K562 (cell line): ENCODE measurements around the gene TRIP10. TPM values are rescaled to one million over a fixed set of nuclear protein-coding genes. Genes with fewer than 3 reads are reported as not detected.

Experiments
- C11orf30 ChIP-seq: fragments of 450-650 bp; IDR thresholded peaks from 2 replicates; pipeline ENCODE4 v1.6.1; 2016; ENCODE audit warnings: low read depth, mild to moderate bottlenecking
- CBX5 ChIP-seq: IDR thresholded peaks from 2 replicates; pipeline ENCODE4 v1.6.1; 2014; ENCODE audit warnings: low read depth, borderline replicate concordance
- CHCHD3 ChIP-seq: fragments of 250-450 bp; sonication (Bioruptor Pico); IDR thresholded peaks from 2 replicates; pipeline ENCODE4 v2.1.2; 2022; ENCODE audit warnings: mild to moderate bottlenecking
- CREB1 ChIP-seq, 2 experiments: sonication (generic) in 1 of 2; formaldehyde crosslinking in 1 of 2; IDR thresholded peaks; 2 replicates each; pipeline versions ENCODE4 v1.6.1 to v1.8.0; 2012 to 2022; ENCODE audit warnings: inconsistent platforms in 1 of 2, mild to moderate bottlenecking in 1 of 2, missing genetic modification reagents in 1 of 2, moderate library complexity in 1 of 2
- CXXC5 ChIP-seq: fragments of 250-450 bp; sonication (Bioruptor Pico); IDR thresholded peaks from 2 replicates; pipeline ENCODE4 v1.8.0; 2022; ENCODE audit warnings: inconsistent platforms, mild to moderate bottlenecking, moderate library complexity
- GABPB1 ChIP-seq: sonication (generic); formaldehyde crosslinking; IDR thresholded peaks from 2 replicates; pipeline ENCODE4 v1.8.0; 2022; ENCODE audit warnings: mild to moderate bottlenecking, missing genetic modification reagents
- HNRNPH1 ChIP-seq: fragments of 200-400 bp; formaldehyde crosslinking; optimal IDR thresholded peaks from 2 replicates; pipeline ENCODE3; 2017; ENCODE audit warnings: low read depth, mild to moderate bottlenecking, low read length, moderate library complexity
- HNRNPUL1 ChIP-seq: fragments of 200-400 bp; formaldehyde crosslinking; IDR thresholded peaks from 2 replicates; pipeline ENCODE4 v1.6.1; 2017; ENCODE audit warnings: low read length
- MAFG ChIP-seq: fragments of 450-650 bp; conservative IDR thresholded peaks from 2 replicates; pipeline ENCODE4 v1.6.1; 2016; ENCODE audit warnings: missing genetic modification characterization, missing compliant biosample characterization
- MECOM ChIP-seq: fragments of 250-450 bp; sonication (Bioruptor Pico); IDR thresholded peaks from 2 replicates; pipeline ENCODE4 v1.8.0; 2022; ENCODE audit warnings: inconsistent platforms
- PHF8 ChIP-seq: fragments of 200-600 bp; sonication (generic); IDR thresholded peaks from 2 replicates; pipeline ENCODE4 v1.6.1; 2012; ENCODE audit warnings: mixed run types, mild to moderate bottlenecking, inconsistent platforms, low read length, moderate library complexity, borderline replicate concordance
- RBBP5 ChIP-seq: fragments of 200-600 bp; sonication (generic); IDR thresholded peaks from 2 replicates; pipeline ENCODE4 v1.6.1; 2012; ENCODE audit warnings: borderline replicate concordance, mild to moderate bottlenecking, low read length, control low read depth, inconsistent platforms; ENCODE audit not compliant: insufficient read depth, poor library complexity, severe bottlenecking
- RBM14 ChIP-seq: fragments of 200-400 bp; formaldehyde crosslinking; IDR thresholded peaks from 2 replicates; pipeline ENCODE4 v1.6.1; 2018; ENCODE audit warnings: low read depth, mild to moderate bottlenecking, low read length, moderate library complexity, borderline replicate concordance; ENCODE audit not compliant: insufficient read depth
- SAP30 ChIP-seq: fragments of 200-600 bp; sonication (generic); IDR thresholded peaks from 2 replicates; pipeline ENCODE4 v1.6.1; 2012; ENCODE audit warnings: borderline replicate concordance, low read depth, mild to moderate bottlenecking, moderate library complexity, low read length, control low read depth, inconsistent platforms; ENCODE audit not compliant: insufficient read depth, poor library complexity, severe bottlenecking
- SMC3 ChIP-seq: conservative IDR thresholded peaks from 2 replicates; pipeline ENCODE4 v1.6.1; 2011; ENCODE audit warnings: low read depth, low read length, improper control_type of control experiment; ENCODE audit not compliant: insufficient read depth
- SREBF2 ChIP-seq: sonication (generic); formaldehyde crosslinking; IDR thresholded peaks from 2 replicates; pipeline ENCODE4 v1.4.0; 2020; ENCODE audit warnings: mild to moderate bottlenecking, missing genetic modification reagents
- TAF9B ChIP-seq: fragments of 450-650 bp; IDR thresholded peaks from 2 replicates; pipeline ENCODE4 v1.6.1; 2018; ENCODE audit warnings: mild to moderate bottlenecking; ENCODE audit not compliant: partially characterized antibody
- ZKSCAN1 ChIP-seq: fragments of 150-350 bp; IDR thresholded peaks from 2 replicates; pipeline ENCODE4 v1.6.1; 2016; ENCODE audit warnings: low read depth, low read length
- ZNF311 ChIP-seq: fragments of 250-450 bp; sonication (Bioruptor Pico); IDR thresholded peaks from 2 replicates; pipeline ENCODE4 v1.4.0; 2020; ENCODE audit warnings: mild to moderate bottlenecking, moderate library complexity
- ZNF561 ChIP-seq: fragments of 450-650 bp; formaldehyde crosslinking; conservative IDR thresholded peaks from 2 replicates; pipeline ENCODE4 v1.4.0; 2020; ENCODE audit warnings: mild to moderate bottlenecking, moderate library complexity
- ZNF717 ChIP-seq: fragments of 250-450 bp; sonication (Bioruptor Pico); IDR thresholded peaks from 2 replicates; pipeline ENCODE4 v1.5.0; 2021
- polyA plus RNA-seq, 8 experiments: library from polyadenylated mRNA; depleted of rRNA in 4 of 8; stranded (reverse) in 5 of 8; unstranded in 3 of 8; fragments of >200 nt; fragmentation: Nextera tagmentation in 2 of 8; fragmentation: Illumina TruSeq in 1 of 8; extraction: Ambion mirVana in 2 of 8; extraction: Trizol in 1 of 8; gene quantifications; 2 replicates each; pipeline versions ENCODE4 v1.2.1 to v1.2.3, GENCODE V29; 2011 to 2014; ENCODE audit warnings: inconsistent platforms in 1 of 8, missing spikeins in 1 of 8
- total RNA-seq, 7 experiments: library from RNA; depleted of rRNA in 6 of 7; stranded (reverse); fragments of >200 nt in 6 of 7; fragmentation: Illumina TruSeq in 2 of 7; extraction: Trizol in 2 of 7; gene quantifications; 2 replicates each; pipeline versions ENCODE4 v1.2.1 to v1.2.3, GENCODE V29; 2011 to 2021; ENCODE audit warnings: low replicate concordance in 1 of 7
- TF ChIP-seq, protein P1 (sequence below): fragments of 450-650 bp; IDR thresholded peaks from 2 replicates; pipeline ENCODE4 v1.6.1; 2016
- TF ChIP-seq, protein P2 (sequence below): fragments of 450-650 bp; conservative IDR thresholded peaks from 2 replicates; pipeline ENCODE4 v1.6.1; 2016; ENCODE audit warnings: missing genetic modification characterization, low read depth, mild to moderate bottlenecking, missing compliant biosample characterization, moderate library complexity
- TF ChIP-seq, protein P3 (sequence below): sonication (generic); formaldehyde crosslinking; IDR thresholded peaks from 2 replicates; pipeline ENCODE4 v1.8.0; 2022; ENCODE audit warnings: mild to moderate bottlenecking, missing genetic modification reagents
- TF ChIP-seq, protein P4 (sequence below), 2 experiments: fragments of 200-800 bp in 1 of 2; sonication (Bioruptor generic) in 1 of 2; sonication (generic) in 1 of 2; formaldehyde crosslinking in 1 of 2; IDR thresholded peaks in 1 of 2; conservative IDR thresholded peaks in 1 of 2; 2 replicates each; pipeline versions ENCODE4 v1.5.0 to v1.6.1; 2016 to 2020; ENCODE audit warnings: missing compliant biosample characterization in 1 of 2, missing genetic modification characterization in 1 of 2, missing genetic modification reagents in 1 of 2

Gene TRIP10
- total and polyA plus RNA-seq, 9 of the 15 experiments (the other 6 are each of a cell fraction or from before 2014, with no cell fraction given) = 1.2 to 66.8 (median 36.1) TPM

DNA sequence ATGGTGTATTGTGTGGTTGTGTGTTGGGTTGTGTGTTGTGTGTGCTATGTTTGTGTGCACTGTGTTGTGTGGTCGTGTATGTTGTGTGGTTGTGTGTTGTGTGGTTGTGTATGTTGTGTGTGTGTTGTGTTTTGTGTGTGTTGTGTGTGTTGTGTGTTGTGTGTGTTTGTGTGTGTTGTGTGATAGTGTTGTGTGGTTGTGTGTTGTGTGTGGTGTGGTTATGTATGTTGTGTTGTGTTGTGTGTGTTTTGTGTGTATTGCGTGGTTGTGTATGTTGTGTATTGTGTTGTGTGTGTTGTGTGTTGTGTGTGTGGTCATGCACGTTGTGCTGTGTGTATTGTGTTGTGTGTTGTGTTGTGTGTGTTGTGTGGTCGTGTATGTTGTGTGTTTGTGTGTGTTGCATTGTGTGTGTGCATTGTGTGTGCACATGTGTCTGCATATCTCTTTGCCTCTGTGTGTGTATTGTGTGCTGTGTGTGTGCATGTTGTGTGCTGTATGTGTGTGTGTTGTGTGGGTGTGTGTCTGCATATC is 22.0 kb upstream of the TRIP10 start (continued):
- TF ChIP-seq C11orf30 = peak; percentile 26; the same call in 1 of the 2 replicates
- TF ChIP-seq CBX5 = no peak
- no peak for TF ChIP-seq SMC3
- no peak for TF ChIP-seq TAF9B
- no peak for TF ChIP-seq RBBP5
- no peak for TF ChIP-seq SAP30
- TF ChIP-seq, protein P1, sequence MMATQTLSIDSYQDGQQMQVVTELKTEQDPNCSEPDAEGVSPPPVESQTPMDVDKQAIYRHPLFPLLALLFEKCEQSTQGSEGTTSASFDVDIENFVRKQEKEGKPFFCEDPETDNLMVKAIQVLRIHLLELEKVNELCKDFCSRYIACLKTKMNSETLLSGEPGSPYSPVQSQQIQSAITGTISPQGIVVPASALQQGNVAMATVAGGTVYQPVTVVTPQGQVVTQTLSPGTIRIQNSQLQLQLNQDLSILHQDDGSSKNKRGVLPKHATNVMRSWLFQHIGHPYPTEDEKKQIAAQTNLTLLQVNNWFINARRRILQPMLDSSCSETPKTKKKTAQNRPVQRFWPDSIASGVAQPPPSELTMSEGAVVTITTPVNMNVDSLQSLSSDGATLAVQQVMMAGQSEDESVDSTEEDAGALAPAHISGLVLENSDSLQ = peak; percentile 44; the same call in 1 of the 2 replicates
- no peak for TF ChIP-seq ZNF717 (CRISPR knock-in tag)
- TF ChIP-seq, protein P2, sequence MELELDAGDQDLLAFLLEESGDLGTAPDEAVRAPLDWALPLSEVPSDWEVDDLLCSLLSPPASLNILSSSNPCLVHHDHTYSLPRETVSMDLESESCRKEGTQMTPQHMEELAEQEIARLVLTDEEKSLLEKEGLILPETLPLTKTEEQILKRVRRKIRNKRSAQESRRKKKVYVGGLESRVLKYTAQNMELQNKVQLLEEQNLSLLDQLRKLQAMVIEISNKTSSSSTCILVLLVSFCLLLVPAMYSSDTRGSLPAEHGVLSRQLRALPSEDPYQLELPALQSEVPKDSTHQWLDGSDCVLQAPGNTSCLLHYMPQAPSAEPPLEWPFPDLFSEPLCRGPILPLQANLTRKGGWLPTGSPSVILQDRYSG (tag) = no peak
- TF ChIP-seq, protein P3, sequence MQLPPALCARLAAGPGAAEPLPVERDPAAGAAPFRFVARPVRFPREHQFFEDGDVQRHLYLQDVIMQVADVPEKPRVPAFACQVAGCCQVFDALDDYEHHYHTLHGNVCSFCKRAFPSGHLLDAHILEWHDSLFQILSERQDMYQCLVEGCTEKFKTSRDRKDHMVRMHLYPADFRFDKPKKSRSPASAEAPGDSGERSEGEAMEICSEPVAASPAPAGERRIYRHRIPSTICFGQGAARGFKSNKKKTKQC (CRISPR knock-in tag) = no peak; the same call in 1 of the 2 replicates
- TF ChIP-seq RBM14 = no peak
- TF ChIP-seq HNRNPH1 = no peak
- TF ChIP-seq CXXC5 = no peak
- TF ChIP-seq MECOM (CRISPR knock-in tag) = no peak
- no peak for TF ChIP-seq ZKSCAN1
- no peak for TF ChIP-seq ZNF311 (CRISPR knock-in tag)
- TF ChIP-seq CREB1 (IDR thresholded peaks at IDR 0.05) = no peak
- peak; percentile 82 for TF ChIP-seq CREB1 (CRISPR knock-in tag; IDR thresholded peaks at IDR 0.05)
- no peak for TF ChIP-seq ZNF561 (CRISPR knock-in tag)
- no peak for TF ChIP-seq MAFG (tag)
- no peak for TF ChIP-seq PHF8
- no peak for TF ChIP-seq SREBF2
- TF ChIP-seq CHCHD3 (CRISPR knock-in tag) = no peak
- no peak for TF ChIP-seq HNRNPUL1
- TF ChIP-seq, protein P4, sequence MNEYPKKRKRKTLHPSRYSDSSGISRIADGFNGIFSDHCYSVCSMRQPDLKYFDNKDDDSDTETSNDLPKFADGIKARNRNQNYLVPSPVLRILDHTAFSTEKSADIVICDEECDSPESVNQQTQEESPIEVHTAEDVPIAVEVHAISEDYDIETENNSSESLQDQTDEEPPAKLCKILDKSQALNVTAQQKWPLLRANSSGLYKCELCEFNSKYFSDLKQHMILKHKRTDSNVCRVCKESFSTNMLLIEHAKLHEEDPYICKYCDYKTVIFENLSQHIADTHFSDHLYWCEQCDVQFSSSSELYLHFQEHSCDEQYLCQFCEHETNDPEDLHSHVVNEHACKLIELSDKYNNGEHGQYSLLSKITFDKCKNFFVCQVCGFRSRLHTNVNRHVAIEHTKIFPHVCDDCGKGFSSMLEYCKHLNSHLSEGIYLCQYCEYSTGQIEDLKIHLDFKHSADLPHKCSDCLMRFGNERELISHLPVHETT (CRISPR knock-in tag; conservative IDR thresholded peaks at IDR 0.05 in 1 of 2, IDR thresholded peaks at IDR 0.05 in 1 of 2) = no peak
- TF ChIP-seq GABPB1 = peak; percentile 80
